Hindlimb muscle (tissue), 1 donor: ENCODE results near the gene EPM2A. TPM values are rescaled to one million over a fixed set of nuclear protein-coding genes. Genes with fewer than 3 reads are reported as not detected.
A peak's percentile ranks its signal among the peaks of the same experiment; 100 is the strongest.

Source experiments
- DNase-seq: peaks from one replicate; pipeline ENCODE4 v3.0.0-alpha.2; 2013
- polyA plus RNA-seq: library from polyadenylated mRNA; unstranded; fragments of 120-200 nt; gene quantifications from one replicate; pipeline ENCODE4 v1.2.1, GENCODE V29; 2013; ENCODE audit not compliant: insufficient read length

The EPM2A gene
- polyA plus RNA-seq, 1 donor: 17.4 TPM

GRCh38 chr6:145670311-145670710, 65.0 kb downstream of the EPM2A start:
- DNase-seq: no peak

GRCh38 chr6:145669627-145670034, 65.7 kb downstream of the EPM2A start:
- no peak for DNase-seq

GRCh38 chr6:145668844-145669243, 66.5 kb downstream of the EPM2A start:
- no peak for DNase-seq

- DNase-seq: no peak
These were observed 74.6 kb downstream of the EPM2A start for GRCh38 chr6:145660676-145661075.

- no peak for DNase-seq
These were observed 79.2 kb downstream of the EPM2A start for GRCh38 chr6:145656128-145656527.

DNA sequence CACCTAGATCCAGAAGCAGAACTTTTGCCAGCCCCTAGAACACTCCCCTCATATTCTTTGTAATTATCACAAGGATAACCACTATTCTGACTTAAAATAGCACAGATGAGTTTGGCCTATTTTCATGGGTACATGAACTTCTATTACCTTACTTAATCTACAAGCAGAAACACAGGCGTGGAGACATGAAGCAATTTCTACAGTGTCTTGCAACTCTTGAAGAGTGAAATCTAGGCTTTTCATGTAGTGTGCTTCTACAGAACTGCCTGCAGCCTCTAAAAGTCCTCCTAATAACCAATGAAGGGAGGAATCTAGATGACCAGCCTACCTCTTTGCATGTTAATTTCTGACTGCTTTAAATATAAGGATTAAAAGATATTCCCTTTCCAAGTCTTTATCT, 82.7 kb downstream of the EPM2A start:
- no peak for DNase-seq

- no peak for DNase-seq
These were observed 83.3 kb downstream of the EPM2A start for GRCh38 chr6:145651988-145652387.

GRCh38 chr6:145648149-145648548, 87.2 kb downstream of the EPM2A start:
- no peak for DNase-seq

GRCh38 chr6:145647602-145648001, 87.7 kb downstream of the EPM2A start:
- no peak for DNase-seq

- DNase-seq: no peak
These were observed 91.6 kb downstream of the EPM2A start for GRCh38 chr6:145643760-145644159.

GRCh38 chr6:145633981-145634627, 101.2 kb downstream of the EPM2A start:
- DNase-seq: peak; percentile 83

GRCh38 chr6:145632971-145633370, 102.3 kb downstream of the EPM2A start:
- DNase-seq: no peak

DNA sequence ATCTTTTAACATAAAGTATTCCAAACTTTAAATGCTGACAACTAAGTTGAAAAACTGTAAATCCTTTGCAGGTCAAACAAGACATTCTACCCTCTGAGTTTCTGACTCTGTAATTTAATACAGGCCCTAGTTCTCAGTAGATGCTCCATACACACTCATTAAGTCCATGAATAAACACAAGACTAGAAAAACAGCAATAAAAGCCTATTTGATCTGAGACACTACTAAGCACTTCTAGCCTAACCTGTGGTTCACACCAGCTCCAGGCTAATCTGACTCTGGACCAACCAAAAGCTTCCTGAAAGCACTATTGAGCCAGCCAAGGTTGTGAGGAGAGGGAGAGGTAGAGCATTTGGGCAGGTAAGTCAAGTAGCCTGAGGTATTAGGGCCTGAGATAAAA, 103.9 kb downstream of the EPM2A start:
- no peak for DNase-seq

DNA sequence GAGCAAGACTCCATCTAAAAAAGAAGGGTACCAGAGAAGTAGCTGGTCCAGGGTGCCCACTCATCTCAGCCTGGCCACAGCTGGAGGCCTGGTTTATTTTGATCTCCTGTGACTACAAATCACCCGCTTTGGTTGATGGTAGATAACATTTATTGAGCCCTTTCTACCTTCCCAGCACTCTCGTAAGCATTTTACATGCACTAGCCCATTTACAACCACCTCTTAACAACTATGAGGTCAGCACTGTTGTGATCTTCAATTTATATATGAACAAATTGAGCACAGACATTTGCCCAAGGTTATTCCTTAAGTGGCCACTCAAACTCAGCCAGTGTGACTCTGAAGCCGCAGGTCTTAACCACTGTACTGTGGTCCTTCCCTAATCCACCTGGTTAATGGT, 104.7 kb downstream of the EPM2A start:
- no peak for DNase-seq

GRCh38 chr6:145629478-145629877, 105.8 kb downstream of the EPM2A start:
- DNase-seq: no peak

DNA sequence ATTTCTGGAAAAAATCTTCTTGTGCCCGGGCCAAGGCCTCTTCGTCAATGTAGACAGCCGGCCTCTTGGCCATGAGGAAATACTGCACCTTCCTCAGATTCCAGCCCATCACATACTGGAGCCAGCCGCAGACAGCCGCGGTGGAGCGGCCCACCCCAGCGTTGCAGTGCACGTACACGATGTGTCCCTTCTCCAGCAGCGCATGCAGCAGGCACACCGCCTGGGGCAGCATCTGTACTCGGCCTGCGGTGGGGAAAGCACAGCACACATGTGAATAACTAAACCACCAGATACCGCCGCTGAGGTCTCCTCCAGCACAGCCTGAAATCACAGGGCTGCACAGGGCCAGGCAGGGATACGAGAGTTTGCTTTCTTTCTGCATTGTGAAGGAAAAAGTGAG, 107.9 kb downstream of the EPM2A start:
- no peak for DNase-seq

GRCh38 chr6:145626857-145627256, 108.5 kb downstream of the EPM2A start:
- DNase-seq: no peak

DNA sequence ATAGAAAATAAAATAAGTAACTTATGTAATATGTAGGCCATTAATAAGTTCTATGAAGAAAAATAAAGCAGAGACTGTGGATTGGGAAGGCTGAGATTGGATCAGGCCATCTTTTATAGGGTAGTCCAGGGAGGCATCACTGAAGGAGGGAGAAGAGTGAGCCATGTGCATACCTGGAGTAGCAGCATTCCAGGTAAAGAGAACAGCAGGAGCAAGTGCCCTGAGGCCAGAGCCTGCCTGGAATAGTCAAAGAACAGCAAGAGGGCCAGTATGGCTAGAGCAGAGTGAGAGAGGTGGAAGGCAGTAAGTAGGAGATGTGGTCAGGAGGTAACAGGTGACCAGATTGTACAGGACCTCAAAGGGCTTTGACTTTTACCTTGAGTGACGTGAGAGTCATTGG, 112.1 kb downstream of the EPM2A start:
- DNase-seq: no peak

DNA sequence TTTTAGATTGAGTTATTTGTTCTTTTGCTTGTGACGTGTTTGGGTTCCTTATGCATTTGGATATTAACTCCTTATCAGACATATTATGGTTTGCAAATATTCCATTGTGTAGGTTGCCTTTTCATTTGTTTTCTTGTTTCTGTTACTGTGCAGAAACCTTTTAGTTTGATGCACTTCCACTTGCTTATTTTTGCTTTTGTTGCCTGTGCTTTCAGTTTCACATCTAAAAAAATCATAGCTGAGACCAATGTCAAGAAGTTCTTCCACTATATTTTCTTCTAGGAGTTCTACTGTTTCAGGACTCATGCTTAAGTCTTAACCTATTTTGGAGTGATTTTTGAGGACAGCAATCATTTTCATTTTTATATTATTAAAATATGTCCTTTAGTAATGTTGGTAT, 113.5 kb downstream of the EPM2A start:
- no peak for DNase-seq

- no peak for DNase-seq
These were observed 115.2 kb downstream of the EPM2A start for GRCh38 chr6:145620088-145620487.

DNA sequence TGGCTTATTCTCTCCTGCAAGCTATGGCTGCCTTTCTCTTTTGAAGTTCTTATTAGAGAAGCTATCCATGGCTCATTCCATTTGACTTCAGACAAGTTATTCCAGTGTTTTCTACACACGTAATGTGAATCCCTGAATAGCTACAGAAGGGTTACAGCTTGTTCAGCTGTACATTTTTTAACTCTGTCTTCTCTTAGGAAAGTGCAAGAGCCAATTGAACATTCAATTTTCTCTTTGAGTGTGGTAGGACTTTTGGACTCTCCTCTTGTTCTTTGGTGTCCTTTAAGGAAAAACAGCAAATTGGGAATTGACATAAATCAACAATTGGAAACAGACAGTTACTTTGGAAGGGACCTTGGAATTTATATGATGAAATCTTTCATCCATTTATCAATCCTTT, 125.8 kb downstream of the EPM2A start:
- no peak for DNase-seq

DNA sequence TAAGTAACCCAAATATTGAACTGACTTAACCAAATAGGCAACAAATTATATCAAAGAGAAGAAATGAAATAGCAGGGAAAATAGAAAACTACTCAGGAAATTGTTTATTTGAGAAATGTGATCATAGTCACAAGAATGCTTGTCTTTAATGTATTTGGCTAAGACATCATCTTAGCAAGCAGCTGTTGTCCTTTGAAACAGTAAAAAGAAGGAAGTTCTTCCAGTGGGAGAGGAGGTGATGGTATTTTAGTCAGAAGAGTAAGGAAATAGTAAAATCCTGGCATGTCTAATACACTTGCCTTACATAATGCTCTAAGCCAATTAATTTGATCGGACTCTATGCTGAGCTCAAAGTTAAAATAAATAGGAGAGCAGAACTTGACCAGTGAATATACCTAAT, 126.5 kb downstream of the EPM2A start:
- no peak for DNase-seq

GRCh38 chr6:145603991-145604390, 131.3 kb downstream of the EPM2A start:
- no peak for DNase-seq

GRCh38 chr6:145603424-145603833, 131.9 kb downstream of the EPM2A start:
- DNase-seq: no peak

DNA sequence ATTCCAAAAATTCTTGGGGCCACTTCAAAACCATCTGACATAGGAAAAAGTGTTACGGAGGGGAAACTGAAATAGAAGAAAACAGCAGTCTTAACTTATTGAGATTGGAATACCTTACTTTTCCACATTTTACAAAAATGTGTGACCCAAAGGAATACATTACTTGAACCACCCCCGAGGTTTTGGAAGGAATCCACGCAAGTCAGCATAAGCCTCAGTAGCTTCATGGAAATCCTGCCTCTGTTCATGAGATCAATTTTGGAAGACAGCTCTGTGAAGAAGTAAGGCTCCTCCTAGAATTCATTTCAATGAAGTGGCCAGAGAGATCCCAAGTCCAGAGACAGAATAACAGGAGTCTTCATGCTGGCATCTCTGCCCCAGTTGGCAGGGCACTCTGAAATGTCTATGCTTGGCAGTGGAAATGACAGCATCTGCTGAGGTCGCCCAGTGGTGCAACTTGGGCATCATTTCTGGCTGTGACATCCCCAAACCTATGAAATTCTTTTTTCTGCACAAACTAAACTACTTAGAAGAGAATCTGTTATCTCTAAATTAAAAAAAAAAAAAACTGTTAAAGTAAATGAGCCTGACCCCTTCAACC, 132.5 kb downstream of the EPM2A start:
- no peak for DNase-seq
